Smooth muscle cell (in vitro differentiated cells): Measurements from ENCODE around the gene MINDY4B. TPM values are rescaled to one million over a fixed set of nuclear protein-coding genes. Genes with fewer than 3 reads are reported as not detected.
A peak's percentile ranks its signal among the peaks of the same experiment; 100 is the strongest.

Experiments
- DNase-seq: peaks from one replicate; lab custom pipeline; 2025; ENCODE audit not compliant: unreplicated experiment; lab: John Stamatoyannopoulos, UW
- H2AFZ ChIP-seq: fragments of 200-600 bp; sonication (generic); 2 replicates; pipeline ENCODE4 v1.6.0; 2016; ENCODE audit warnings: antibody characterized with exemption, low read depth, mild to moderate bottlenecking
- H3F3A ChIP-seq: fragments of 200-600 bp; sonication (generic); 2 replicates; pipeline ENCODE4 v1.6.0; 2017; ENCODE audit warnings: antibody characterized with exemption, low read depth
- H3K27ac ChIP-seq: fragments of 200-600 bp; sonication (generic); 2 replicates; pipeline ENCODE4 v1.5.1; 2016; ENCODE audit warnings: low read depth, mild to moderate bottlenecking
- H3K27me3 ChIP-seq: fragments of 200-600 bp; sonication (generic); 2 replicates; pipeline ENCODE4 v1.6.1; 2016; ENCODE audit warnings: low read depth, mild to moderate bottlenecking
- H3K36me3 ChIP-seq: fragments of 200-600 bp; sonication (generic); 2 replicates; pipeline ENCODE4 v1.5.1; 2016; ENCODE audit warnings: low read depth
- H3K4me1 ChIP-seq: fragments of 200-600 bp; sonication (generic); 2 replicates; pipeline ENCODE4 v1.5.1; 2016; ENCODE audit warnings: low read depth
- H3K4me2 ChIP-seq: fragments of 200-600 bp; sonication (generic); 2 replicates; pipeline ENCODE4 v1.6.0; 2016; ENCODE audit warnings: mild to moderate bottlenecking
- H3K4me3 ChIP-seq: fragments of 200-600 bp; sonication (generic); 2 replicates; pipeline ENCODE4 v1.5.1; 2016; ENCODE audit warnings: mild to moderate bottlenecking
- H3K79me2 ChIP-seq: fragments of 200-600 bp; sonication (generic); 2 replicates; pipeline ENCODE4 v1.6.0; 2016; ENCODE audit warnings: low read depth, mild to moderate bottlenecking
- H3K9ac ChIP-seq: fragments of 200-600 bp; sonication (generic); 2 replicates; pipeline ENCODE4 v1.6.0; 2016; ENCODE audit warnings: low read depth
- H3K9me3 ChIP-seq: fragments of 200-600 bp; sonication (generic); replicated peaks from 2 replicates; pipeline ENCODE4 v1.5.1; 2016; ENCODE audit warnings: low read depth
- H4K20me1 ChIP-seq: fragments of 200-600 bp; sonication (generic); 2 replicates; pipeline ENCODE4 v1.6.0; 2016; ENCODE audit warnings: low read depth
- whole genome bisulfite sequencing: methylation state at CpG from one replicate; pipeline ENCODE4 v1.1.7; 2016; ENCODE audit warnings: low lambda C conversion rate; 5-methylcytosine and 5-hydroxymethylcytosine counted together
- polyA plus RNA-seq: library from polyadenylated mRNA; unstranded; fragments of >200 nt; fragmentation: Nextera tagmentation; extraction: Ambion mirVana; gene quantifications from 2 replicates; pipeline ENCODE4 v1.2.1, GENCODE V29; 2016
- total RNA-seq: library from RNA; depleted of rRNA; stranded (reverse); fragments of >200 nt; gene quantifications from 2 replicates; pipeline ENCODE4 v1.2.3, GENCODE V29; 2014
- TF ChIP-seq, protein P1 (sequence below): fragments of 200-600 bp; sonication (generic); IDR thresholded peaks from 2 replicates; pipeline ENCODE4 v1.5.1; 2017; ENCODE audit warnings: borderline replicate concordance, mild to moderate bottlenecking, antibody characterized with exemption; ENCODE audit not compliant: insufficient read depth, poor library complexity, severe bottlenecking

MINDY4B gene
- total and polyA plus RNA-seq, 2 experiments from 2014 or later: not detected

DNA sequence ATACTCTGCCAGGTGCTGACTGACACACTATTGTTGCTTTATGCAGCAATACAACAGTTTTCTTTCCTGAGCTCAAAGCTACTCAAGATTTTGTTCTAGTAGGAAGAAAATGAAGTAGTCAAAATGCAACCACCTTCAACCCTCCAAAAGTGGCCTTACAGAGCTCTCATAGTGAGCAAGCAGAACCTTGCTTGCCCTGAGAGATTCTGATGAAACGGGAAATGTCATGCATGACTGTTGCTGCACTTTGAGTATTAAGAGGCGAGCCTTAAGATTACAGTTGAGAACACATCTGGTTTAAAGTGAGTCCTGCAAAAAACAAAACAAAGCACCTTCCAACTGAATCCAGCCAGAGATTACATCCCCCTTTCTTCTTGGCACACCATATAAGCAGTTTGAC, 29.7 kb downstream of the MINDY4B start:
- no peak overlapping the region for H3K4me3 ChIP-seq
- WGBS: 77% methylated on average over 2 of the region's 2 CpGs
- no peaks in the 10 kb centered on the region for H3F3A ChIP-seq
- H3K9ac ChIP-seq: no peak overlapping the region
- no peaks in the 10 kb centered on the region for H3K79me2 ChIP-seq
- no peak for DNase-seq
- H3K36me3 ChIP-seq: no peaks in the 10 kb centered on the region
- no peak overlapping the region for H2AFZ ChIP-seq
- peaks cover 5% of the 10 kb centered on the region for H3K4me1 ChIP-seq
- H3K4me2 ChIP-seq: no peak overlapping the region
- no peaks in the 10 kb centered on the region for H3K9me3 ChIP-seq
- TF ChIP-seq, protein P1, sequence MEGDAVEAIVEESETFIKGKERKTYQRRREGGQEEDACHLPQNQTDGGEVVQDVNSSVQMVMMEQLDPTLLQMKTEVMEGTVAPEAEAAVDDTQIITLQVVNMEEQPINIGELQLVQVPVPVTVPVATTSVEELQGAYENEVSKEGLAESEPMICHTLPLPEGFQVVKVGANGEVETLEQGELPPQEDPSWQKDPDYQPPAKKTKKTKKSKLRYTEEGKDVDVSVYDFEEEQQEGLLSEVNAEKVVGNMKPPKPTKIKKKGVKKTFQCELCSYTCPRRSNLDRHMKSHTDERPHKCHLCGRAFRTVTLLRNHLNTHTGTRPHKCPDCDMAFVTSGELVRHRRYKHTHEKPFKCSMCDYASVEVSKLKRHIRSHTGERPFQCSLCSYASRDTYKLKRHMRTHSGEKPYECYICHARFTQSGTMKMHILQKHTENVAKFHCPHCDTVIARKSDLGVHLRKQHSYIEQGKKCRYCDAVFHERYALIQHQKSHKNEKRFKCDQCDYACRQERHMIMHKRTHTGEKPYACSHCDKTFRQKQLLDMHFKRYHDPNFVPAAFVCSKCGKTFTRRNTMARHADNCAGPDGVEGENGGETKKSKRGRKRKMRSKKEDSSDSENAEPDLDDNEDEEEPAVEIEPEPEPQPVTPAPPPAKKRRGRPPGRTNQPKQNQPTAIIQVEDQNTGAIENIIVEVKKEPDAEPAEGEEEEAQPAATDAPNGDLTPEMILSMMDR: no peak
- no peaks in the 10 kb centered on the region for H4K20me1 ChIP-seq
- H3K27me3 ChIP-seq: peaks cover 4% of the 10 kb centered on the region
- H3K27ac ChIP-seq: no peak overlapping the region

DNA sequence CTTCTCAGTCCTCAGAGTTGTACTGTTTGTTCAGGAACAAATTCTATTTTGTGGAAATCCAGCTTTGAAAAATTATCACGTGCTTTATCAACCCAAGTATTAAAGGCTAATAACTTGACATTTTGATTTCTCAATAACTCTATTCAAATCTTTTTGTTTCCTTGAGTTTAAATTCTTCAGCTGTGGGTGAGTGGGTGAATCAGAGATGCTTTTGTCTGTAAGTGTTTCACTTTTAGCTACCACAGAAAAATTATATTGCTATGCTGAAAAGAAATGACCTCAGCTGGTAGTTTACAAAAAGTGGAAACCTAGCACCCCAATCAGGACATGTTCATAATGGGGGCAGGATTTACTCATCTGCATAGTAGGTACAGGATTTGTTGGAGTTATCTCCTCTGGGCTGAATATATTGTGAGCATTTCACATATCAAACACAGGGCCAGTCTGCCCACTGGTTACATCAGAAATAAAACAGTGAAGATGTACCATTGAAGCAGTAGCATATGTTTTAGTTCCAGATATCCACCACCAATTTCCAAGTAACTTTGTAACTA, 30.5 kb downstream of the MINDY4B start:
- H3K9ac ChIP-seq: no peak overlapping the region
- H3K79me2 ChIP-seq: no peaks in the 10 kb centered on the region
- no peaks in the 10 kb centered on the region for H3F3A ChIP-seq
- peaks cover 4% of the 10 kb centered on the region for H3K27me3 ChIP-seq
- TF ChIP-seq, protein P1: no peak
- peaks cover 5% of the 10 kb centered on the region for H3K4me1 ChIP-seq
- H3K36me3 ChIP-seq: no peaks in the 10 kb centered on the region
- WGBS: 83% methylated on average over 1 of the region's 1 CpG
- DNase-seq: no peak
- no peak overlapping the region for H3K27ac ChIP-seq
- H3K4me2 ChIP-seq: no peak overlapping the region
- no peak overlapping the region for H3K4me3 ChIP-seq
- no peaks in the 10 kb centered on the region for H4K20me1 ChIP-seq
- H3K9me3 ChIP-seq: no peaks in the 10 kb centered on the region
- no peak overlapping the region for H2AFZ ChIP-seq

DNA sequence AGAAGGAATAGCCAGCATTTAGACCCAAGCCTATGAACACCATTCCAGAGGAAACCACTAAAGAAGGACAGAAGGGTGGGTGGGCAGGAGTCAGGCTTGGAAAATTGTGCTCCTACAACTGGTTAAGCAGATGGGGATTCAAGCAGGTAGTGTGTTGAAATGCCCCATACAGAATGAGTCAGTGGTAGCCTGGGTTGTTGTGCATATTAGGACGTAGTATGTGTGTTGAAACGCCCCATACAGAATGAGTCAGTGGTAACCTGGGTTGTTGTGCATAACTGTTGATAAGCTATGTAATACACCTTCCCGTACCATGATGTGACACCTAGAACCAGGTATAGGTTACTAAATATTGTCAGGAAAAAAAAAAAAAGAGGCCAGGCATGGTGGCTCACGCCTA, 34.0 kb downstream of the MINDY4B start:
- Histone ChIP-seq H3K27me3 (no peaks in the 10 kb centered on the region), H3K9ac (no peak overlapping the region), H3K36me3 (no peaks in the 10 kb centered on the region), H3K4me1 (no peaks in the 10 kb centered on the region), H3K4me3 (no peak overlapping the region), H3K4me2 (peak overlapping the region; percentile 62), H3K9me3 (no peaks in the 10 kb centered on the region), H2AFZ (no peak overlapping the region), H4K20me1 (no peaks in the 10 kb centered on the region), H3K27ac (peak overlapping the region; percentile 46), H3K79me2 (no peaks in the 10 kb centered on the region), H3F3A (no peaks in the 10 kb centered on the region)
- DNase-seq: no peak
- 78% methylated on average over 4 of the region's 4 CpGs for WGBS
- TF ChIP-seq, protein P1: no peak

DNA sequence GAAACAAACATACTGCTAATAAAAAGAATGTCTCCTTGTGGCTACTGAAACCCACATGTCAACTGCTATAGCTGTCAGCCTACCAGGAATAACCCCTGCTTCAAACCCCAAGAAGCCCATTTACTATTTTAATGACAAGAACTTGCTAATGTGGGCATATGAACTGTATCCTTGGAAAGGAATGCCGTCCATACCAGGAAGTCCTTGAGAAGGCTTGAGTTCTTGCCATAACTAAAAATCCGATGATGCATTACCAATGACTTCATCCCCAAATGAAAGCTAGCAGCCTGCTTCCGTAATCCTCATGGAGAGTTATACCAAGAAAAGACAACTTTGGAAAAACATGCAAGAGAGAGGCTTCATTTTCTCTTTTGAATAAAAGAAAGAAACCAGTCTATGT, 34.8 kb downstream of the MINDY4B start:
- Histone ChIP-seq H3K27ac (peak overlapping the region; percentile 46), H3K9me3 (no peaks in the 10 kb centered on the region), H3K36me3 (no peaks in the 10 kb centered on the region), H3K79me2 (no peaks in the 10 kb centered on the region), H3F3A (no peaks in the 10 kb centered on the region), H3K4me3 (no peak overlapping the region), H2AFZ (peak overlapping the region; percentile 25), H3K27me3 (no peaks in the 10 kb centered on the region), H4K20me1 (no peaks in the 10 kb centered on the region), H3K4me2 (peak overlapping the region; percentile 62), H3K4me1 (no peaks in the 10 kb centered on the region), H3K9ac (no peak overlapping the region)
- DNase-seq: no peak
- 31% methylated on average over 3 of the region's 3 CpGs for WGBS
- TF ChIP-seq, protein P1: no peak
